Adrenal gland (tissue), 12 donors: ENCODE measurements around the gene PPP1R12C. TPM values are rescaled to one million over a fixed set of nuclear protein-coding genes. Genes with fewer than 3 reads are reported as not detected.

Source experiments
- DNase-seq, 7 donors: peaks; one replicate each; pipeline ENCODE4 v3.0.0-alpha.2; 2019 to 2020
- H3K27ac ChIP-seq, 5 donors: fragments of 200-600 bp; sonication (generic) in 4 of 5; 1 replicate in 3 of 5; 2 replicates in 2 of 5; pipeline versions ENCODE4 v1.5.1 to v1.8.0; 2016 to 2020; ENCODE audit warnings: mild to moderate bottlenecking in 1 of 5
- H3K27me3 ChIP-seq: fragments of 200-600 bp; 2 replicates; pipeline ENCODE4 v1.8.0; 2021
- H3K36me3 ChIP-seq, 2 donors: fragments of 200-600 bp; replicated peaks in 1 of 2; 1 replicate in 1 of 2; 2 replicates in 1 of 2; pipeline versions ENCODE4 v1.5.1 to v1.8.0; 2018 to 2022
- H3K4me1 ChIP-seq, 2 donors: fragments of 200-600 bp; replicated peaks in 1 of 2; 1 replicate in 1 of 2; 2 replicates in 1 of 2; pipeline versions ENCODE4 v1.5.1 to v1.8.0; 2018 to 2021
- H3K4me3 ChIP-seq, 4 donors: fragments of 200-600 bp; sonication (generic) in 3 of 4; one replicate each; pipeline ENCODE4 v1.5.1; 2016 to 2018
- H3K9me3 ChIP-seq, 3 donors: fragments of 200-600 bp; sonication (generic) in 1 of 3; replicated peaks in 1 of 3; 1 replicate in 2 of 3; 2 replicates in 1 of 3; pipeline versions ENCODE4 v1.5.1 to v1.8.0; 2016 to 2021
- POLR2A ChIP-seq, 2 donors: fragments of 450-650 bp; IDR thresholded peaks; one replicate each; pipeline ENCODE4 v1.6.1; 2017; ENCODE audit warnings: antibody characterized with exemption in 2 of 2, mild to moderate bottlenecking in 2 of 2, moderate library complexity in 1 of 2
- WGBS, 4 donors: extraction: QIAGEN DNeasy Blood & Tissue Kit in 2 of 4; methylation state at CpG; one replicate each; pipeline versions ENCODE4 v1.1.5 to v1.1.7; 2013 to 2017; 5-methylcytosine and 5-hydroxymethylcytosine counted together
- intact Hi-C, 2 donors: fragments of 100-400 bp; cut with DNase I; formaldehyde crosslinking; loops; one replicate each; pipeline versions ENCODE4 v1.14.1 to v1.15.0; 2022 to 2023
- polyA plus RNA-seq, 3 donors: library from polyadenylated mRNA; stranded (reverse); fragments of 200-250 nt in 2 of 3; fragments of 350-450 nt in 1 of 3; fragmentation: Illumina TruSeq in 1 of 3; extraction: RNeasy Lipid Tissue Mini Kit (QIAGEN cat#74804) in 1 of 3; gene quantifications; one replicate each; pipeline ENCODE4 v1.2.3, GENCODE V29; 2013 to 2014
- total RNA-seq, 9 donors: library from RNA; depleted of rRNA in 4 of 9; stranded (reverse); fragments of >200 nt in 4 of 9; fragments of 120-200 nt in 1 of 9; fragmentation: NEBNext Ultra II Directional in 1 of 9; extraction: Animal tissue kit (Norgen Biotek cat#: 25700) in 1 of 9; gene quantifications; one replicate each; pipeline versions ENCODE4 v1.1.0 to v1.2.4, GENCODE V29; 2013 to 2023
- TF ChIP-seq, protein P1 (sequence below), 6 experiments: fragments of 450-650 bp in 4 of 6; fragments of 200-600 bp in 2 of 6; sonication (generic) in 1 of 6; IDR thresholded peaks; 1 replicate in 5 of 6; 2 replicates in 1 of 6; pipeline versions ENCODE4 v1.5.1 to v1.8.0; 2016 to 2021; ENCODE audit warnings: antibody characterized with exemption in 6 of 6, mild to moderate bottlenecking in 2 of 6, moderate library complexity in 1 of 6
- donor health status: healthy with polysubstance abuse.
- donor health status: Bipolar disorder and iron deficiency.
- donor health status: DM: yes; HTN: yes; CAD: no.
- donor health status: DM: no; HTN: no; CAD: no.
- donor health status: DM: no; HTN: no; CAD: no.
- donor health status: DM: yes; HTN: yes; CAD: no.

The PPP1R12C gene
- total and polyA plus RNA-seq, 12 donors, result 22.1 to 251 (median 76.2) TPM

GRCh38 chr19:55149078-55150003, 31.9 kb upstream of the PPP1R12C start, which contains the start of gene TNNT1:
Gene TNNT1, minus strand, starts transcription at chr19:55149206. Its CDS starts 2,049 bp downstream, at chr19:55147157.
- WGBS, 4 donors, result 15 to 23% (median 19%) methylated on average over 13 to 18 of the region's 18 CpGs
- no peak for TF ChIP-seq POLR2A (IDR thresholded peaks at IDR 0.05)
- TF ChIP-seq, protein P1, sequence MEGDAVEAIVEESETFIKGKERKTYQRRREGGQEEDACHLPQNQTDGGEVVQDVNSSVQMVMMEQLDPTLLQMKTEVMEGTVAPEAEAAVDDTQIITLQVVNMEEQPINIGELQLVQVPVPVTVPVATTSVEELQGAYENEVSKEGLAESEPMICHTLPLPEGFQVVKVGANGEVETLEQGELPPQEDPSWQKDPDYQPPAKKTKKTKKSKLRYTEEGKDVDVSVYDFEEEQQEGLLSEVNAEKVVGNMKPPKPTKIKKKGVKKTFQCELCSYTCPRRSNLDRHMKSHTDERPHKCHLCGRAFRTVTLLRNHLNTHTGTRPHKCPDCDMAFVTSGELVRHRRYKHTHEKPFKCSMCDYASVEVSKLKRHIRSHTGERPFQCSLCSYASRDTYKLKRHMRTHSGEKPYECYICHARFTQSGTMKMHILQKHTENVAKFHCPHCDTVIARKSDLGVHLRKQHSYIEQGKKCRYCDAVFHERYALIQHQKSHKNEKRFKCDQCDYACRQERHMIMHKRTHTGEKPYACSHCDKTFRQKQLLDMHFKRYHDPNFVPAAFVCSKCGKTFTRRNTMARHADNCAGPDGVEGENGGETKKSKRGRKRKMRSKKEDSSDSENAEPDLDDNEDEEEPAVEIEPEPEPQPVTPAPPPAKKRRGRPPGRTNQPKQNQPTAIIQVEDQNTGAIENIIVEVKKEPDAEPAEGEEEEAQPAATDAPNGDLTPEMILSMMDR (IDR thresholded peaks at IDR 0.05), result no peak
- Histone ChIP-seq H3K27me3 (peaks cover 17% of the 10 kb centered on the region), H3K4me3 (no peak within 1 kb of the TSS), H3K9me3 (no peaks in the 10 kb centered on the region), H3K36me3 (no peaks in the 10 kb centered on the region), H3K4me1 (no peaks in the 10 kb centered on the region), H3K27ac (no peak within 1 kb of the TSS)
- intact Hi-C loops, result loop anchor here in 1 of 2 donors (10.0 kb wide), 2 partner anchors 265 to 355 kb away; no protein-coding TSS in a partner anchor
- DNase-seq, result no peak

DNA sequence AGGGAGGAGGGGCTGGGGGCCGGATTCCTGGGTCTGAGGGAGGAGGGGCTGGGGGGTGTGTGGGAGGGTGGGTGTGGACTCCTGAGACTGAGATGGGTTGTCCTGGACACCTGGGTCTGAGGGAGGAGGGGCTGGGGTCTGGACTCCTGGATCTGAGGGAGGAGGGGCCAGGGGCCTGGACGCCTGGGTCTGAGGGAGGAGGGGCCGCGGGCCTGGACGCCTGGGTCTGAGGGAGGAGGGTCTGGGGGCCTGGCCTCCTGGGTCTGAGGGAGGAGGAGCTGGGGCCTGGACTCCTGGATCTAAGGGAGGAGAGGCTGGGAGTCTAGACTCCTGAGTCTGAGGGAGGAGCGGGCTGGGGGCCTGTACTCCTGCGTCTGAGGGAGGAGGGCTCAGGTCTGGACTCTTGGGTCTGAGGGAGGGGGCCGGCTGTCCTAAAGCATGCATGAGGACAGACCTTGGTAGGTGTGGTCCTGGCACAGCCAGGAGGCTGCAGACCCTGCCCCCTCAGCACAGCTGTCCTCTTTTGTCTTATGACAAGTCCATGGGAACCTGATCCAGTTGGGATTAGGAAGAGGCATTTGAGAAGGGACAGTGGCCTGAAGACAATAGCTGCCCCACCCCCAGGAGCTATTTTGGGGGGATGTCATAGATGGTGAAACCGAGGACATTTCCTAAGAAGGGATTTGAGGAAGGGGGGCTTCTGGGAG, 30.3 kb upstream of the PPP1R12C start:
- H3K9me3 ChIP-seq, result no peaks in the 10 kb centered on the region
- H3K27ac ChIP-seq, result no peak overlapping the region
- H3K4me3 ChIP-seq, result no peak overlapping the region
- peaks cover 28% of the 10 kb centered on the region for H3K27me3 ChIP-seq
- TF ChIP-seq, protein P1 (IDR thresholded peaks at IDR 0.05), result no peak
- TF ChIP-seq POLR2A (IDR thresholded peaks at IDR 0.05), result no peak
- no peaks in the 10 kb centered on the region for H3K4me1 ChIP-seq
- intact Hi-C loops, result loop anchor here in 1 of 2 donors (10.0 kb wide), 2 partner anchors 267 to 357 kb away; no protein-coding TSS in a partner anchor
- H3K36me3 ChIP-seq, result no peaks in the 10 kb centered on the region
- no peak for DNase-seq
- 37 to 50% (median 47%) methylated on average over 3 to 9 of the region's 9 CpGs; no CpG with 5 or more reads in 1 of the 4 donors for WGBS, 4 donors

GRCh38 chr19:55146705-55147273, 29.4 kb upstream of the PPP1R12C start:
- no peak for DNase-seq
- 5 to 13% (median 9%) methylated on average over 3 to 26 of the region's 27 CpGs for WGBS, 4 donors
- H3K36me3 ChIP-seq, result no peaks in the 10 kb centered on the region
- peaks cover 0 to 1% of the 10 kb centered on the region in 2 donors for H3K4me1 ChIP-seq
- peaks cover 36% of the 10 kb centered on the region for H3K27me3 ChIP-seq
- no peaks in the 10 kb centered on the region for H3K9me3 ChIP-seq
- no peak for TF ChIP-seq POLR2A (IDR thresholded peaks at IDR 0.05)
- no peak overlapping the region for H3K27ac ChIP-seq
- H3K4me3 ChIP-seq, result no peak overlapping the region
- intact Hi-C loops, result loop anchor here in 1 of 2 donors (10.0 kb wide), 2 partner anchors 268 to 358 kb away; no protein-coding TSS in a partner anchor

- H3K27ac ChIP-seq, result no peak overlapping the region
- no peaks in the 10 kb centered on the region for H3K36me3 ChIP-seq
- intact Hi-C loops, result loop anchor here in 1 of 2 donors (10.0 kb wide), 2 partner anchors 269 to 359 kb away; no protein-coding TSS in a partner anchor
- H3K9me3 ChIP-seq, result no peaks in the 10 kb centered on the region
- H3K27me3 ChIP-seq, result peaks cover 41% of the 10 kb centered on the region
- peaks cover 0 to 7% of the 10 kb centered on the region in 2 donors for H3K4me1 ChIP-seq
- DNase-seq, result no peak
- no peak overlapping the region for H3K4me3 ChIP-seq
- WGBS, 4 donors, result 1 to 3% (median 2%) methylated on average over 11 to 32 of the region's 41 CpGs
- TF ChIP-seq, protein P1 (IDR thresholded peaks at IDR 0.05), result peak in 1 of 6 experiments; percentile 8
- TF ChIP-seq POLR2A (IDR thresholded peaks at IDR 0.05), result no peak
Observed at GRCh38 chr19:55146078-55146704, 28.8 kb upstream of the PPP1R12C start.
